Prostate gland (tissue), 2 donors: ENCODE data around the gene FCER1G.

Experiments
- CTCF ChIP-seq, 4 experiments: fragments of 200-600 bp in 2 of 4; fragments of 450-650 bp in 2 of 4; sonication (generic) in 2 of 4; IDR thresholded peaks; 1 replicate in 3 of 4; 2 replicates in 1 of 4; pipeline ENCODE4 v1.5.1; 2016 to 2019; ENCODE audit warnings: antibody characterized with exemption in 4 of 4, mild to moderate bottlenecking in 2 of 4, moderate library complexity in 2 of 4
- POLR2AphosphoS5 ChIP-seq: sonication (generic); formaldehyde crosslinking; IDR thresholded peaks from one replicate; pipeline ENCODE4 v1.6.1; 2017; ENCODE audit warnings: antibody characterized with exemption

GRCh38 chr1:161251579-161251978 is 36.5 kb downstream of the FCER1G start:
- TF ChIP-seq POLR2AphosphoS5: no peak
- TF ChIP-seq CTCF (IDR thresholded peaks at IDR 0.05): no peak
